ENCODE measurements around the gene VMP1. TPM values are rescaled to one million over a fixed set of nuclear protein-coding genes. Genes with fewer than 3 reads are reported as not detected.
A peak's percentile ranks its signal among the peaks of the same experiment; 100 is the strongest.
"Not testable (repeated sequence)": the region's sequence is repeated elsewhere in the genome, so short reads cannot be mapped to it uniquely, and the experiment has no call there.

VMP1 gene
- total and polyA plus RNA-seq, 4 donors, result 92.5 to 249 (median 157) TPM

DNA sequence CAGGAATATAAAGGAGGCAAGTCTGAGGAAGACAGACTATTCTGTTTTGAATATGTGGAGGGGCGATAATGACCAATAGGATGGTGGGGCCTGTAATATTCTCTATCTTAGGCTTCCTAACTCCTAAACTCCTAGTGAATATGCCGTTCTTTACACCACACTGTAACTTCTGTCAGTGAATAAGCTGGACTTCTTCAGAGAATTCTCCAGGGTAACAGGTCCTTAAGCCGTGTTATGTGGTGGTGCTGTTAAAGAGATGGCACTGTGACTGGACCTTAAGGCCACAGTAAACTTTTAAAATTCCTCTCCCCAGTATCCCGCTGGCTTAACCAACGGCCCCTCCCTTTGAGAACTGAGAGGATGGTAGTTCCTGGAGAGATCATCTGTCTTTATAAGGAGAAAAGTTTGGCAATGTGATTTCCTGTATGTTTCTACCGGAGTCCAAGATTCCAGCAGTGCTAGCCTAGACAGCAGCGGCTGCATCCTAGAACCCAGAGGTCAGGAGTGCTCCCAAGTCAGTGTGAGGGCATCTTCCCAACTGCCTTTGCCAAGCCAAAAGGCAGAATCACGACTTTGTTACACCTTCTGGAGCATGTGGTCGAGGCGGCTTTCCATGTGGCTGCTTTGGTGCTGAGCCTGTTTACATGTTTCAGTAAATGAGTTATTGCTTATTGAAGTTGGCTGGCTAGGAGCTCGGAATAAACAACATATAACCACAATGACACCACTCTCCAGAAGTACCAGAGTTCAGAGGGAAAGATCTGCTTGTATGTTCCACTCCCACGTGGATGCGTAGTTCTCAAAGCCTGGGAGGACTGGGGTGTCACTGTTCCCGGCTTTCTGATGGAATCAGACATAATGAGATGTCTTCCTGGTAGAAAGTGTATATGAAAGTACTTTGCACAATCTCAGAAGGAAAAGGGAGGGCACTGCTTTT is 144.3 kb downstream of the VMP1 start:
- Histone ChIP-seq H3K9ac (ENCODE audit: insufficient read depth in 1 of 2, low read length in 2 of 2) (no peak overlapping the region), H3K9me3 (ENCODE audit: control insufficient read depth in 4 of 4, insufficient read depth in 3 of 4, low read length in 3 of 4) (no peaks in the 10 kb centered on the region), H3K4me3 (no peak overlapping the region), H3K36me3 (ENCODE audit: control insufficient read depth in 4 of 4, insufficient read depth in 4 of 4, low read length in 4 of 4) (no peaks in the 10 kb centered on the region), H3K4me1 (ENCODE audit: control insufficient read depth in 5 of 5, insufficient read depth in 5 of 5, low read length in 5 of 5) (peaks cover 4 to 22% (median 15%) of the 10 kb centered on the region in 5 donors), H3K27me3 (ENCODE audit: control insufficient read depth in 3 of 3, insufficient read depth in 3 of 3, low read length in 2 of 3) (no peaks in the 10 kb centered on the region), H3K27ac (ENCODE audit: low read depth in 1 of 2, low read length in 1 of 2) (peak overlapping the region in 1 of 2 donors; percentile 33)
- TF ChIP-seq, protein P1, sequence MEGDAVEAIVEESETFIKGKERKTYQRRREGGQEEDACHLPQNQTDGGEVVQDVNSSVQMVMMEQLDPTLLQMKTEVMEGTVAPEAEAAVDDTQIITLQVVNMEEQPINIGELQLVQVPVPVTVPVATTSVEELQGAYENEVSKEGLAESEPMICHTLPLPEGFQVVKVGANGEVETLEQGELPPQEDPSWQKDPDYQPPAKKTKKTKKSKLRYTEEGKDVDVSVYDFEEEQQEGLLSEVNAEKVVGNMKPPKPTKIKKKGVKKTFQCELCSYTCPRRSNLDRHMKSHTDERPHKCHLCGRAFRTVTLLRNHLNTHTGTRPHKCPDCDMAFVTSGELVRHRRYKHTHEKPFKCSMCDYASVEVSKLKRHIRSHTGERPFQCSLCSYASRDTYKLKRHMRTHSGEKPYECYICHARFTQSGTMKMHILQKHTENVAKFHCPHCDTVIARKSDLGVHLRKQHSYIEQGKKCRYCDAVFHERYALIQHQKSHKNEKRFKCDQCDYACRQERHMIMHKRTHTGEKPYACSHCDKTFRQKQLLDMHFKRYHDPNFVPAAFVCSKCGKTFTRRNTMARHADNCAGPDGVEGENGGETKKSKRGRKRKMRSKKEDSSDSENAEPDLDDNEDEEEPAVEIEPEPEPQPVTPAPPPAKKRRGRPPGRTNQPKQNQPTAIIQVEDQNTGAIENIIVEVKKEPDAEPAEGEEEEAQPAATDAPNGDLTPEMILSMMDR (IDR thresholded peaks at IDR 0.05; ENCODE audit: control extremely low read depth, extremely low read depth), result no peak
- DNase-seq (peak; percentile 67 to 80 (median 74)), ATAC-seq (ENCODE audit: insufficient read depth, low FRiP score) (peak; percentile 7)
- 54 to 67% methylated on average over 14 of the region's 14 CpGs for WGBS, 2 donors

DNA sequence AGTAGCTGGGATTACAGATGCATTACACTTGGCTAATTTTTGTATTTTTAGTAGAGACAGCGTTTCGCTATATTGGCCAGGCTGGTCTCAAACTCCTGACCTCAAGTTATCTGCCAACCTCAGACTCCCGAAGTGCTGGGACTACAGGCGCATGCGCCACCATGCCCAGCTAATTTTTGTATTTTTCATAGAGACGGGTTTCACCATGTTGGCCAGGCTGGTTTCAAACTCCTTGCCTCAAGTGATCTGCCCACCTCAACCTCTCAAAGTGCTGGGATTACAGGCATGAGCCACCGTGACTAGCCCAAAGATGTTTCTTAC is 145.4 kb downstream of the VMP1 start:
- H3K4me3 ChIP-seq; H3K9ac ChIP-seq (ENCODE audit: insufficient read depth in 1 of 2, low read length in 2 of 2); H3K27me3 ChIP-seq (ENCODE audit: control insufficient read depth in 3 of 3, insufficient read depth in 3 of 3, low read length in 2 of 3); H3K36me3 ChIP-seq (ENCODE audit: control insufficient read depth in 4 of 4, insufficient read depth in 4 of 4, low read length in 4 of 4); H3K9me3 ChIP-seq (ENCODE audit: control insufficient read depth in 4 of 4, insufficient read depth in 3 of 4, low read length in 3 of 4); DNase-seq; ATAC-seq (ENCODE audit: insufficient read depth, low FRiP score): not testable (repeated sequence)
- H3K4me1 ChIP-seq (ENCODE audit: control insufficient read depth in 5 of 5, insufficient read depth in 5 of 5, low read length in 5 of 5), result peaks cover 5 to 14% (median 12%) of the 10 kb centered on the region in 5 donors
- WGBS, 2 donors, result 97% methylated on average over 7 of the region's 7 CpGs
- H3K27ac ChIP-seq (ENCODE audit: low read depth in 1 of 2, low read length in 1 of 2), result peak overlapping the region in 1 of 2 donors; percentile 17

DNA sequence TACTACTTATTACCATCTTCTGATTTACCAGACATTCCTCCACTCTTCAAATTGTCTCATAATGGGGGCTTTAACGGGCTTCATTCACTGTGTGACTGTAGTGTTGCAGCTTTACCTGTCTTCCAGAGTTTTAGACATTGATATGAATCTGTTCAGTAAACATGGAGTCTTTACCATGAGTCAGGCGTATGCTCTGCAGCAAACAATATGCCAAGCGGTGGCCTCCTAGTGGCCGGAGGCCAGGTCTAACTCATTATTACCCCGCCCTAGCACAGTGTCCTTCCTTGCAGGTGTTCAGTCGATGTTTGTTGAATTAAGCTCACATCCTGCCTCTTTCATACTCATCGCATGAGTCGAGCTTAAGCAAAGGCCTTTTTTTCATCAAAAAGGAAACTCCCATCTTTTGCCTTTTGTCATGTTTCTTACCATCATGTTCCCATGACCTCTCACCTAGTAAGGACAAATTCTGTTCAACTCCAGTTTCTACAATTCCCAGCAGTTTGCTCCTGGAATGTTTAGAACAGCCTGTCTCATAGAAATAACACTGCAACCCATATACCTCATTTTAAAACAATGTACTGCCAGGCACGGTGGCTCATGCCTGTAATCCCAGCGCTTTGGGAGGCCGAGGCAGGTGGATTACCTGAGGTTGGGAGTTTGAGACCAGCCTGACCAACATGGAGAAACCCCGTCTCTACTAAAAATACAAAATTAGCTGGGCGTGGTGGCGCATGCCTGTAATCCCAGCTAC is 145.9 kb downstream of the VMP1 start:
- no peaks in the 10 kb centered on the region for H3K27me3 ChIP-seq (ENCODE audit: control insufficient read depth in 3 of 3, insufficient read depth in 3 of 3, low read length in 2 of 3)
- WGBS, 2 donors, result 77 to 78% methylated on average over 14 of the region's 14 CpGs
- H3K4me1 ChIP-seq (ENCODE audit: control insufficient read depth in 5 of 5, insufficient read depth in 5 of 5, low read length in 5 of 5), result peaks cover 4 to 12% (median 12%) of the 10 kb centered on the region in 5 donors
- TF ChIP-seq, protein P1 (IDR thresholded peaks at IDR 0.05; ENCODE audit: control extremely low read depth, extremely low read depth), result no peak
- H3K36me3 ChIP-seq (ENCODE audit: control insufficient read depth in 4 of 4, insufficient read depth in 4 of 4, low read length in 4 of 4), result no peaks in the 10 kb centered on the region
- no peak overlapping the region for H3K4me3 ChIP-seq
- peak overlapping the region in 1 of 2 donors; percentile 48 for H3K27ac ChIP-seq (ENCODE audit: low read depth in 1 of 2, low read length in 1 of 2)
- H3K9me3 ChIP-seq (ENCODE audit: control insufficient read depth in 4 of 4, insufficient read depth in 3 of 4, low read length in 3 of 4), result no peaks in the 10 kb centered on the region
- no peak overlapping the region for H3K9ac ChIP-seq (ENCODE audit: insufficient read depth in 1 of 2, low read length in 2 of 2)
- DNase-seq (no peak), ATAC-seq (ENCODE audit: insufficient read depth, low FRiP score) (no peak)

DNA sequence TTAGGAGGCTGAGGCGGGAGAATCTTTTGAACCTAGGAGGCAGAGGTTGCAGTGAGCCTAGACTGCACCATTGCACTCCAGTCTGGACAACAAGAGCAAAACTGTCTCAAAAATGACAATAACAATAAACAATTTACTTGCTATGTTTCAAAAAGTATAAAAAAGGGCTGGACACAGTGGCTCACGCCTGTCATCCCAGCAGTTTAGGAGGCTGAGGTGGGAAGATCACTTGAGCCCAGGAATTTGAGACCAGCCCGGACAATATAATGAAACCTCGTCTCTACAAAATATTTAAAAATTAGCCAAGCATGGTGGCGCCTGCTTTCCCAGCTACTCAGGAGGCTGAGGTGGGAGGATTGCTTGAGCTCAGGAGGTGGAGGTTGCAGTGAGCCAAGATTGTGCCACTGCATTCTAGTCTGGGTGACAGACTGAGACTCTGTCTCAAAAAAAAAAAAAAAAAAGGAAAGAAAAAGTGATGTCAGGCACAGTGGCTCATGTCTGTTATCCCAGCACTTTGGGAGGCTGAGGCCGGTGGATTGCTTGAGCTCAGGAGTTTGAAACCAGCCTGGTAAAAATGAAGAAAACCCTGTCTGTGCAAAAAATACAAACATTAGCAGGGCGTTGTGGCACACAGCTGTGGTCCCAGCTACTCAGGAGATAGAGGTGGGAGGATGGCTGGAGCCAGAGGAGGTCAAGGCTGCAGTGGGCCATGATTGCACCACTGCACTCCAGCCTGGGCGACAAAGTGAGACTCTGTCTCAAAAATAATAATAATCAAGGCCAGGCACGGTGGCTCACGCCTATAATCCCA is 146.7 kb downstream of the VMP1 start:
- not testable (repeated sequence) for H3K4me3 ChIP-seq; H3K9ac ChIP-seq (ENCODE audit: insufficient read depth in 1 of 2, low read length in 2 of 2); H3K36me3 ChIP-seq (ENCODE audit: control insufficient read depth in 4 of 4, insufficient read depth in 4 of 4, low read length in 4 of 4); ATAC-seq (ENCODE audit: insufficient read depth, low FRiP score); H3K9me3 ChIP-seq (ENCODE audit: control insufficient read depth in 4 of 4, insufficient read depth in 3 of 4, low read length in 3 of 4); H3K27me3 ChIP-seq (ENCODE audit: control insufficient read depth in 3 of 3, insufficient read depth in 3 of 3, low read length in 2 of 3); DNase-seq
- WGBS, 2 donors, result 95 to 96% methylated on average over 10 of the region's 10 CpGs
- peaks cover 4 to 12% (median 12%) of the 10 kb centered on the region in 5 donors for H3K4me1 ChIP-seq (ENCODE audit: control insufficient read depth in 5 of 5, insufficient read depth in 5 of 5, low read length in 5 of 5)
- peak overlapping the region in 1 of 2 donors; percentile 14 for H3K27ac ChIP-seq (ENCODE audit: low read depth in 1 of 2, low read length in 1 of 2)

Data from lung (tissue), 12 donors.